ENCODE results near the gene KCNC3. TPM values are rescaled to one million over a fixed set of nuclear protein-coding genes. Genes with fewer than 3 reads are reported as not detected.

The KCNC3 gene
- total and polyA plus RNA-seq, 12 donors, result 0.88 to 4.0 (median 2.3) TPM

DNA sequence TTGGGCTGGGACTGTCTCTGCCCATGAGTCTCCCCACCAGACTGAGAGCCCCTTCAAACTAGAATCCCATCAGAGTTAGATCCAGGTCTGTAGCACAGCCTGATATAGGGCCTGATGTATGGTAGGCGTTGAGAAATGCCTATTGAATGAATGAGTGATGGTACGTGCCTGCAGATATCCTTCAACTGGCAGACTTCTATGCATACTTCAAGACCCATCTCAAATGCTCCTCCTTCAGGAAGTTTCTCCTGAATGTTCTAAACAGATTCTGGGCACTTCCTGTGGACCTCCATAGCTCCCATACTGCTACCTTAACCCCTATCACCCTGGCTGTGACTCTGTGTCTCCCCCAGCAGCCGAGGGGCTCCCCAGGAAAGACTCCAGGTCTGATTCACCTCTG is 48.2 kb downstream of the KCNC3 start:
- H3K27ac ChIP-seq, result no peak overlapping the region
- intact Hi-C loops (cut with DNase I), result no loop called here
- ATAC-seq (no peak), DNase-seq (no peak)
- H3K27me3 ChIP-seq, result no peaks in the 10 kb centered on the region
- TF ChIP-seq, protein P1, sequence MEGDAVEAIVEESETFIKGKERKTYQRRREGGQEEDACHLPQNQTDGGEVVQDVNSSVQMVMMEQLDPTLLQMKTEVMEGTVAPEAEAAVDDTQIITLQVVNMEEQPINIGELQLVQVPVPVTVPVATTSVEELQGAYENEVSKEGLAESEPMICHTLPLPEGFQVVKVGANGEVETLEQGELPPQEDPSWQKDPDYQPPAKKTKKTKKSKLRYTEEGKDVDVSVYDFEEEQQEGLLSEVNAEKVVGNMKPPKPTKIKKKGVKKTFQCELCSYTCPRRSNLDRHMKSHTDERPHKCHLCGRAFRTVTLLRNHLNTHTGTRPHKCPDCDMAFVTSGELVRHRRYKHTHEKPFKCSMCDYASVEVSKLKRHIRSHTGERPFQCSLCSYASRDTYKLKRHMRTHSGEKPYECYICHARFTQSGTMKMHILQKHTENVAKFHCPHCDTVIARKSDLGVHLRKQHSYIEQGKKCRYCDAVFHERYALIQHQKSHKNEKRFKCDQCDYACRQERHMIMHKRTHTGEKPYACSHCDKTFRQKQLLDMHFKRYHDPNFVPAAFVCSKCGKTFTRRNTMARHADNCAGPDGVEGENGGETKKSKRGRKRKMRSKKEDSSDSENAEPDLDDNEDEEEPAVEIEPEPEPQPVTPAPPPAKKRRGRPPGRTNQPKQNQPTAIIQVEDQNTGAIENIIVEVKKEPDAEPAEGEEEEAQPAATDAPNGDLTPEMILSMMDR (IDR thresholded peaks at IDR 0.05), result no peak
- H3K4me3 ChIP-seq, result no peak overlapping the region
- H3K36me3 ChIP-seq, result peaks cover 0 to 62% (median 4%) of the 10 kb centered on the region in 9 donors
- whole genome bisulfite sequencing, 2 donors, result 64 to 70% methylated on average over 3 of the region's 3 CpGs
- H3K9me3 ChIP-seq, result peaks cover 0 to 13% (median 6%) of the 10 kb centered on the region in 11 donors
- H3K4me1 ChIP-seq, result no peaks in the 10 kb centered on the region

DNA sequence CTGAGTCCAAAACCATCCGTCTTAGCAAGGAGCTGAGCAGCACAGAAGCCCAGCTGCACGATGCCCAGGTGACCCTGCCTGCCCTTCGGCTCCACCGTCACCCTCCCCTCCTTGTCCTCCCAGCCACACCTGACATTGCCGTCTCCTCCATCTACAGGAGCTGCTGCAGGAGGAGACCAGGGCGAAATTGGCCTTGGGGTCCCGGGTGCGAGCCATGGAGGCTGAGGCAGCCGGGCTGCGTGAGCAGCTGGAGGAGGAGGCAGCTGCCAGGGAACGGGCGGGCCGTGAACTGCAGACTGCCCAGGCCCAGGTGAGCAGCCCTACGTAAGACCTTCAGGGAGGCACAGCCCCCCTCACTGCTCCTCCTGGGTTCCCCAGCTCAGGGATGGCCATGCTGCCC is 49.1 kb downstream of the KCNC3 start:
- intact Hi-C loops (cut with DNase I), result no loop called here
- Histone ChIP-seq H3K4me3 (no peak overlapping the region), H3K27me3 (no peaks in the 10 kb centered on the region), H3K36me3 (peaks cover 0 to 62% (median 4%) of the 10 kb centered on the region in 9 donors), H3K4me1 (no peaks in the 10 kb centered on the region), H3K27ac (no peak overlapping the region), H3K9me3 (peaks cover 0 to 5% (median 0%) of the 10 kb centered on the region in 11 donors)
- ATAC-seq (no peak), DNase-seq (no peak)
- TF ChIP-seq, protein P1 (IDR thresholded peaks at IDR 0.05), result no peak
- WGBS, 2 donors, result 86 to 87% methylated on average over 14 of the region's 14 CpGs

DNA sequence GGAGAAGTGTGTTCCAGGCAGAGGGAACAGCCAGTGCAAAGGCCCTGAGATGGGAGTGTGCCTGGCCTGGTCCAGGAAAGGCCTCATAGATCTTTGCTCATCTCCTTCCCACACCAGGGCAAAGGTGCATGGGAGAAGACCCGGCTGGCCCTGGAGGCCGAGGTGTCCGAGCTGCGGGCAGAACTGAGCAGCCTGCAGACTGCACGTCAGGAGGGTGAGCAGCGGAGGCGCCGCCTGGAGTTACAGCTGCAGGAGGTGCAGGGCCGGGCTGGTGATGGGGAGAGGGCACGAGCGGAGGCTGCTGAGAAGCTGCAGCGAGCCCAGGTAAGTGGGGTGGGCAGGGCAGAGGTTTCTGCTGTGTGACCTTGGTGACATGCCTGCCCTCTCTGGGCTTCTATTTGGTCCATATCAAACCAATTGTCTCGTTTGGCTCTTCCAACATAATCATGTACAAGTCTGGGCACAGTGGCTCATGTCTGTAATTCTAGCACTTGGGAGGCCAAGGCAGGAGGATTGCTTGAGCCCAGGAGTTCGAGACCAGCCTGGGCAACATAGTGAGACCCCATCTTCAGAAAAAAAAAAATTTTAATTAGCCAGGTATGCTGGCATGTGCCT is 51.1 kb downstream of the KCNC3 start:
- Histone ChIP-seq H3K27ac (no peak overlapping the region), H3K4me1 (no peaks in the 10 kb centered on the region), H3K36me3 (peaks cover 0 to 66% (median 4%) of the 10 kb centered on the region in 9 donors), H3K27me3 (no peaks in the 10 kb centered on the region), H3K4me3 (no peak overlapping the region), H3K9me3 (no peaks in the 10 kb centered on the region)
- DNase-seq, result no peak
- 86 to 90% methylated on average over 14 of the region's 14 CpGs for WGBS, 2 donors
- intact Hi-C loops (cut with DNase I), result no loop called here
- ATAC-seq, result no peak
- TF ChIP-seq, protein P1 (IDR thresholded peaks at IDR 0.05), result no peak

DNA sequence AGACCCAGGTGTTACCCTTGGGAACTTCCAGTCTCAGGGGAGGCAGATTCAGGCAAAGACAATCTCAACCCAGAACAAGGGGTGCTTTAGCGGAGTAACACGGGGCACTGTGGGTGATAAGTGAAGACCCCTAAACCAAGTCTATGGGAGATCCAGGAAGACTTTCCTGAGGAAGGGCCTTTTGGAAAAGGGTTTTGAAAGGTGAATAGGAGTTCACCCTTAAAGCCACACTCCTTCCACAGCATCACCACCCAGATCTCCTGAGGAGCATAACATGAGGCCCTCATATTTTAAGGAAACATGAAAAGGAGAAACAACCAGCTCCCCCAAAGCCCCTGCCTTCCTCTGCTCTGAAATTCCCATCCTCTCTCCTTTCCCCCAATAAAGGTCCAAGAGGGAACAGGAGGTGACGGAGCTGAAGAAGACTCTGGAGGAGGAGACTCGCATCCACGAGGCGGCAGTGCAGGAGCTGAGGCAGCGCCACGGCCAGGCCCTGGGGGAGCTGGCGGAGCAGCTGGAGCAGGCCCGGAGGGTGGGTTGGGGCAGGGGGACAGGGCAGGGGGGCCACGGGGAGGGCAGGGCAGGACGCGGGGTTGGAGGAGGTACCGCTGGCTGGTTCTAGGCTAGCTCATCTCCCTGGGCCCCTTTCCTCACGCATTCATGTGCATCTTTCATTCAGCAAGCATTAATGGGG is 52.7 kb downstream of the KCNC3 start:
- Histone ChIP-seq H3K27ac (no peak overlapping the region), H3K4me1 (no peaks in the 10 kb centered on the region), H3K4me3 (no peak overlapping the region), H3K27me3 (no peaks in the 10 kb centered on the region), H3K9me3 (no peaks in the 10 kb centered on the region), H3K36me3 (peaks cover 0 to 72% (median 4%) of the 10 kb centered on the region in 9 donors)
- TF ChIP-seq, protein P1 (IDR thresholded peaks at IDR 0.05), result no peak
- DNase-seq (no peak), ATAC-seq (no peak)
- WGBS, 2 donors, result 83 to 89% methylated on average over 15 of the region's 15 CpGs
- intact Hi-C loops (cut with DNase I), result no loop called here

Data from heart right ventricle (tissue), 16 donors.